PC-3 (cell line): Measurements from ENCODE around the gene EFNA5. TPM values are rescaled to one million over a fixed set of nuclear protein-coding genes. Genes with fewer than 3 reads are reported as not detected.

Experiments used
- ATAC-seq: fragments of 200-7000 bp; cut with Tn5 transposase; 2 replicates; pipeline ENCODE4 v1.9.1; 2020; ENCODE audit warnings: mild to moderate bottlenecking, moderate library complexity
- BruUV-seq: library from RNA; stranded (reverse); fragments of 400-500 nt; replicated peaks from 2 replicates; lab custom pipeline; 2021; lab: Mats Ljungman, UMichigan
- CTCF ChIA-PET: fragments of 300-600 bp; sonication (Branson Sonifier 250); formaldehyde crosslinking; loops from one replicate; lab custom pipeline; 2022; ENCODE audit warnings: antibody characterized with exemption; lab: Charles Lee
- POLR2A ChIA-PET: fragments of 300-600 bp; sonication (Branson Sonifier 250); formaldehyde crosslinking; loops from one replicate; lab custom pipeline; 2022; ENCODE audit warnings: antibody characterized with exemption; ENCODE audit not compliant: unreplicated experiment; lab: Charles Lee
- DNase-seq: peaks from one replicate; pipeline ENCODE4 v3.0.0-alpha.2; 2015
- H2AFZ ChIP-seq: fragments of 300-600 bp; sonication (generic); 2 replicates; pipeline ENCODE4 v1.6.0; 2016; ENCODE audit warnings: antibody characterized with exemption, low read length
- H3F3A ChIP-seq: fragments of 300-600 bp; sonication (generic); one replicate; pipeline ENCODE4 v1.6.0; 2017; ENCODE audit warnings: antibody characterized with exemption, low read length, control low read depth, mild to moderate bottlenecking; ENCODE audit not compliant: unreplicated experiment
- H3K27ac ChIP-seq: fragments of 300-600 bp; sonication (generic); 2 replicates; pipeline ENCODE4 v1.5.1; 2016; ENCODE audit warnings: mild to moderate bottlenecking, low read length
- H3K27me3 ChIP-seq: fragments of 300-600 bp; sonication (generic); 2 replicates; pipeline ENCODE4 v1.6.1; 2016; ENCODE audit warnings: low read length, mixed read lengths
- H3K36me3 ChIP-seq: fragments of 300-600 bp; sonication (generic); 2 replicates; pipeline ENCODE4 v1.6.1; 2016; ENCODE audit warnings: low read depth, mixed run types, low read length, mixed read lengths
- H3K4me1 ChIP-seq: fragments of 300-600 bp; sonication (generic); 2 replicates; pipeline ENCODE4 v1.5.1; 2016; ENCODE audit warnings: low read length; ENCODE audit not compliant: insufficient read depth
- H3K4me2 ChIP-seq: fragments of 300-600 bp; sonication (generic); 2 replicates; pipeline ENCODE4 v1.6.0; 2016; ENCODE audit warnings: low read length
- H3K4me3 ChIP-seq: fragments of 300-600 bp; sonication (generic); 2 replicates; pipeline ENCODE4 v1.5.1; 2016; ENCODE audit warnings: mild to moderate bottlenecking, low read length, mixed read lengths
- H3K79me2 ChIP-seq: fragments of 300-600 bp; sonication (generic); 2 replicates; pipeline ENCODE4 v1.6.1; 2017; ENCODE audit warnings: low read length, mixed read lengths
- H3K9ac ChIP-seq: fragments of 300-600 bp; sonication (generic); 2 replicates; pipeline ENCODE4 v1.6.0; 2016; ENCODE audit warnings: mild to moderate bottlenecking, low read length
- H3K9me2 ChIP-seq: fragments of 300-600 bp; sonication (generic); replicated peaks from 2 replicates; pipeline ENCODE4 v1.6.1; 2016; ENCODE audit warnings: mixed run types, low read length, mixed read lengths
- H3K9me3 ChIP-seq: fragments of 300-600 bp; sonication (generic); 2 replicates; pipeline ENCODE4 v1.6.1; 2016; ENCODE audit warnings: low read length, mixed read lengths
- H4K20me1 ChIP-seq: fragments of 300-600 bp; sonication (generic); 2 replicates; pipeline ENCODE4 v1.6.1; 2016; ENCODE audit warnings: low read length, mixed read lengths
- EZH2 ChIP-seq: fragments of 300-600 bp; sonication (generic); IDR thresholded peaks from one replicate; pipeline ENCODE4 v1.6.1; 2017; ENCODE audit warnings: antibody characterized with exemption, mild to moderate bottlenecking, low read length; ENCODE audit not compliant: unreplicated experiment
- EZH2phosphoT487 ChIP-seq: fragments of 300-600 bp; sonication (generic); IDR thresholded peaks from 2 replicates; pipeline ENCODE4 v1.6.1; 2018; ENCODE audit warnings: mild to moderate bottlenecking, antibody characterized with exemption, low read length, borderline replicate concordance
- intact Hi-C: fragments of 100-400 bp; cut with micrococcal nuclease; formaldehyde crosslinking; loops from 2 replicates; pipeline ENCODE4 v1.9.0; 2023
- total RNA-seq: library from RNA; depleted of rRNA; stranded (reverse); fragments of >200 nt; gene quantifications from 2 replicates; pipeline ENCODE4 v1.2.3, GENCODE V29; 2014
- TF ChIP-seq, protein P1 (sequence below): fragments of 300-600 bp; sonication (generic); conservative IDR thresholded peaks from 2 replicates; pipeline ENCODE4 v1.5.1; 2017; ENCODE audit warnings: antibody characterized with exemption, low read depth, mild to moderate bottlenecking, low read length

Gene EFNA5
- total RNA-seq, 1 experiment from 2014 or later: 5.4 TPM

DNA sequence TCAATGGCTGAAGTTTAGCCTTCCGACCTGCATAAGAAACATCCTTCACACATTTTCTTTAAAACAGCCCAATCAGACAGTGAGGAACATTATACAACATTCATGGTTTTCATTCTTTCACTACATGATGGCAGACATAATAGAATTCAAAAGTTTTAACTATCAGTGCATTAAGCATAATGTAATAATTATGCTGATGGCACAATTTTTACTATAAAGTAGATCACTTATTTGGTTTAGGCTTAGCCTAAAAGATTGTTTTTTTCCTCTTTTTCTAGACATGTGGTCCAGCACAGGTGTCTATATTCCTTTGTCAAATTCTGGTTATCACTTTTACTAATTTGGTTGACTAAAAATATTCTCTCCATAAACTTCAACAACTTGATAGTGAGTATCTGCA, 46.5 kb downstream of the EFNA5 start:
- POLR2A ChIA-PET: no interaction called here
- BruUV-seq: no TSS peak
- no peaks in the 10 kb centered on the region for H4K20me1 ChIP-seq

DNA sequence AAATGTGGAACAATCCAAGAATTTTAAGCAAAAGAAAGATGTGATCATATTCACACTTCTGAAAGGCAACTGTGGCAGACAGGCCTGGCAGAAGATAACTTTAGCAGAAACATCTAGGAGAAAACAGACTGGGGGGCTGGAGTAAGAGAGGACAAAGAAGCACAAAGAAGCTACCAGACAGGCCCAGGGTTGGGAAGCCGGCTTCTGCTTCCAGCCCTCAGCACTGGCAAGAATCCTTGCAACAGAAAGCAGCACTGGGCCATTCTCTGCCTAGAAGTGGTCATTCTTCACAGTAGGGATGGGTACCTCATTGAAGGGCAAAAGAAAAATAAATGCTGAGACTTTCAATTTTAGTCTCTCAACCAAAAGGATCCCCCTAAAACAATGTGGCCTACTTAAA, 49.6 kb downstream of the EFNA5 start:
- Histone ChIP-seq H4K20me1 (no peaks in the 10 kb centered on the region), H3K9me3 (no peaks in the 10 kb centered on the region), H3K36me3 (no peaks in the 10 kb centered on the region), H3K9ac (no peak overlapping the region), H3K4me3 (no peak overlapping the region), H3K9me2 (no peaks in the 10 kb centered on the region), H3K27ac (no peak overlapping the region), H3K4me1 (no peaks in the 10 kb centered on the region), H2AFZ (no peak overlapping the region), H3K27me3 (no peaks in the 10 kb centered on the region), H3K4me2 (no peak overlapping the region), H3K79me2 (peaks cover 12% of the 10 kb centered on the region; the same call in 1 of the 2 replicates), H3F3A (no peaks in the 10 kb centered on the region)
- TF ChIP-seq EZH2 (no peak), EZH2phosphoT487 (no peak)
- TF ChIP-seq, protein P1, sequence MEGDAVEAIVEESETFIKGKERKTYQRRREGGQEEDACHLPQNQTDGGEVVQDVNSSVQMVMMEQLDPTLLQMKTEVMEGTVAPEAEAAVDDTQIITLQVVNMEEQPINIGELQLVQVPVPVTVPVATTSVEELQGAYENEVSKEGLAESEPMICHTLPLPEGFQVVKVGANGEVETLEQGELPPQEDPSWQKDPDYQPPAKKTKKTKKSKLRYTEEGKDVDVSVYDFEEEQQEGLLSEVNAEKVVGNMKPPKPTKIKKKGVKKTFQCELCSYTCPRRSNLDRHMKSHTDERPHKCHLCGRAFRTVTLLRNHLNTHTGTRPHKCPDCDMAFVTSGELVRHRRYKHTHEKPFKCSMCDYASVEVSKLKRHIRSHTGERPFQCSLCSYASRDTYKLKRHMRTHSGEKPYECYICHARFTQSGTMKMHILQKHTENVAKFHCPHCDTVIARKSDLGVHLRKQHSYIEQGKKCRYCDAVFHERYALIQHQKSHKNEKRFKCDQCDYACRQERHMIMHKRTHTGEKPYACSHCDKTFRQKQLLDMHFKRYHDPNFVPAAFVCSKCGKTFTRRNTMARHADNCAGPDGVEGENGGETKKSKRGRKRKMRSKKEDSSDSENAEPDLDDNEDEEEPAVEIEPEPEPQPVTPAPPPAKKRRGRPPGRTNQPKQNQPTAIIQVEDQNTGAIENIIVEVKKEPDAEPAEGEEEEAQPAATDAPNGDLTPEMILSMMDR: no peak
- BruUV-seq: no TSS peak
- CTCF ChIA-PET: no interaction called here
- ATAC-seq: no peak
- intact Hi-C loops: no loop called here
- POLR2A ChIA-PET: no interaction called here
- no peak for DNase-seq

More for the DNA sequence above, 46.5 kb downstream of the EFNA5 start:
- Histone ChIP-seq H2AFZ (no peak overlapping the region), H3K4me1 (no peaks in the 10 kb centered on the region), H3K27me3 (no peaks in the 10 kb centered on the region), H3K36me3 (no peaks in the 10 kb centered on the region), H3K9me2 (no peaks in the 10 kb centered on the region), H3K9me3 (no peaks in the 10 kb centered on the region), H3K79me2 (peaks cover 6% of the 10 kb centered on the region; the same call in 1 of the 2 replicates), H3K4me2 (no peak overlapping the region), H3K27ac (no peak overlapping the region), H3K9ac (no peak overlapping the region), H3K4me3 (no peak overlapping the region), H3F3A (no peaks in the 10 kb centered on the region)
- intact Hi-C loops: no loop called here
- no peak for DNase-seq
- TF ChIP-seq EZH2 (no peak), EZH2phosphoT487 (no peak)
- TF ChIP-seq, protein P1: no peak
- ATAC-seq: no peak
- CTCF ChIA-PET: no interaction called here

DNA sequence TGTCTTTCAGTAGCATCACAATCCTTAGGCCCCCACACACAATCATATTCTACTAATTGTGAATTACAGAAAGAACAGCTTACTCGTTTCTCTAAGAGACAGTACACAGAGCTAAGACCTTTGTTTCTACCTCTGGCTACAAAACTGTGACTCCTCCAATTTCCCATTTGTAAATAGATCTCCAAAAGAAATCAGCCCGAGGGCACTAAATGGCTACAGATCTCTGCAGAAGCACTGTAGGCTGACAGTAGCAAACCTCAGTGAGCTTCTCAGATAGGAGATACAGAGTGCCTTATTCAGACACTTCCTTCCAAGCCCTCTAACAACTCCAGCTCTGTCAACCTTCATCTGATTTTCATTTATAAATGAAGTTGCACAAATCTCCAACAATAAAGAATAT, 51.0 kb downstream of the EFNA5 start:
- no peaks in the 10 kb centered on the region for H3K9me2 ChIP-seq
- DNase-seq (peak; percentile 25), ATAC-seq (no peak)
- H3K27ac ChIP-seq: no peak overlapping the region
- peaks cover 12% of the 10 kb centered on the region; the same call in 1 of the 2 replicates for H3K79me2 ChIP-seq
- H3K9me3 ChIP-seq: no peaks in the 10 kb centered on the region
- no peaks in the 10 kb centered on the region for H3K36me3 ChIP-seq
- no peak overlapping the region for H3K4me3 ChIP-seq
- no peak overlapping the region for H2AFZ ChIP-seq
- H3K4me1 ChIP-seq: peaks cover 7% of the 10 kb centered on the region; the same call in 1 of the 2 replicates
- H4K20me1 ChIP-seq: no peaks in the 10 kb centered on the region
- no peak overlapping the region for H3K9ac ChIP-seq
- H3K4me2 ChIP-seq: no peak overlapping the region
- no TSS peak for BruUV-seq
- TF ChIP-seq, protein P1: no peak
- TF ChIP-seq EZH2phosphoT487 (no peak), EZH2 (no peak)
- no peaks in the 10 kb centered on the region for H3F3A ChIP-seq
- no peaks in the 10 kb centered on the region for H3K27me3 ChIP-seq
- intact Hi-C loops: no loop called here
- POLR2A ChIA-PET: no interaction called here
- CTCF ChIA-PET: interaction anchor here (0.5 kb wide), 1 partner anchor 257 kb away, joined by 17 read pairs; no protein-coding TSS in a partner anchor
